ENCODE measurements around the gene NBEAL2. TPM values are rescaled to one million over a fixed set of nuclear protein-coding genes. Genes with fewer than 3 reads are reported as not detected.
A peak's percentile ranks its signal among the peaks of the same experiment; 100 is the strongest.

NBEAL2 gene
- total RNA-seq, 4 donors from 2014 or later: 317 to 865 (median 347) TPM

GRCh38 chr3:46974421-46975171, 4.9 kb upstream of the NBEAL2 start:
- TF ChIP-seq EP300 (IDR thresholded peaks at IDR 0.05): no peak
- 79% methylated on average over 9 of the region's 9 CpGs for WGBS

GRCh38 chr3:46976326-46977190, 2.9 kb upstream of the NBEAL2 start, which contains the start of gene CCDC12:
TSS of gene CCDC12 (minus strand) at chr3:46976745. CDS start at chr3:46976732, 13 bp downstream.
- Histone ChIP-seq H3K4me3 (peak within 1 kb of the TSS; percentile 72), H3K27me3 (no peaks in the 10 kb centered on the region), H3K36me3 (no peaks in the 10 kb centered on the region), H3K27ac (peak within 1 kb of the TSS; percentile 96), H3K4me1 (peaks cover 73% of the 10 kb centered on the region), H3K9me3 (no peaks in the 10 kb centered on the region)
- DNase-seq (ENCODE audit: low spot score in 2 of 2): peak; percentile 98
- 1% methylated on average over 54 of the region's 64 CpGs for WGBS
- TF ChIP-seq EP300 (IDR thresholded peaks at IDR 0.05) (no peak), POLR2AphosphoS5 (IDR thresholded peaks at IDR 0.05) (peak; percentile 29 to 76 (median 48)), POLR2A (IDR thresholded peaks at IDR 0.05) (peak in 1 of 2 donors; percentile 66)

More at GRCh38 chr3:46974421-46975171, 4.9 kb upstream of the NBEAL2 start:
- Histone ChIP-seq H3K27me3 (no peaks in the 10 kb centered on the region), H3K4me3 (peak overlapping the region; percentile 7), H3K27ac (no peak overlapping the region), H3K9me3 (no peaks in the 10 kb centered on the region), H3K36me3 (peaks cover 6% of the 10 kb centered on the region), H3K4me1 (peaks cover 72% of the 10 kb centered on the region)
- peak in 1 of 2 donors; percentile 46 for DNase-seq (ENCODE audit: low spot score in 2 of 2)

- 84% methylated on average over 5 of the region's 5 CpGs for WGBS
- H3K27ac ChIP-seq: no peak overlapping the region
- peaks cover 81% of the 10 kb centered on the region for H3K4me1 ChIP-seq
- no peaks in the 10 kb centered on the region for H3K9me3 ChIP-seq
- no peaks in the 10 kb centered on the region for H3K27me3 ChIP-seq
- no peak overlapping the region for H3K4me3 ChIP-seq
- no peak for TF ChIP-seq CTCF (IDR thresholded peaks at IDR 0.05)
- no peak for TF ChIP-seq POLR2A (IDR thresholded peaks at IDR 0.05)
- no peak for TF ChIP-seq POLR2AphosphoS5 (IDR thresholded peaks at IDR 0.05)
- no peak for TF ChIP-seq EP300 (IDR thresholded peaks at IDR 0.05)
- DNase-seq (ENCODE audit: low spot score in 2 of 2): peak in 1 of 2 donors; percentile 63
- no peaks in the 10 kb centered on the region for H3K36me3 ChIP-seq
Measured at GRCh38 chr3:46977811-46978195, 1.7 kb upstream of the NBEAL2 start.

- 87% methylated on average over 8 of the region's 9 CpGs for WGBS
- H3K4me1 ChIP-seq: peaks cover 83% of the 10 kb centered on the region
- H3K4me3 ChIP-seq: peak overlapping the region; percentile 57
Measured at GRCh38 chr3:46978381-46978780, 1.1 kb upstream of the NBEAL2 start.

GRCh38 chr3:46979958-46980497, 562 bp downstream of the NBEAL2 start:
- peak overlapping the region; percentile 57 for H3K4me3 ChIP-seq
- peak overlapping the region; percentile 93 for H3K27ac ChIP-seq
- peaks cover 77% of the 10 kb centered on the region for H3K4me1 ChIP-seq
- WGBS: 8% methylated on average over 6 of the region's 40 CpGs
- DNase-seq (ENCODE audit: low spot score in 2 of 2): no peak
- H3K9me3 ChIP-seq: no peaks in the 10 kb centered on the region
- no peaks in the 10 kb centered on the region for H3K36me3 ChIP-seq
- no peaks in the 10 kb centered on the region for H3K27me3 ChIP-seq
- TF ChIP-seq CTCF (IDR thresholded peaks at IDR 0.05) (no peak), POLR2A (IDR thresholded peaks at IDR 0.05) (no peak), EP300 (IDR thresholded peaks at IDR 0.05) (no peak), POLR2AphosphoS5 (IDR thresholded peaks at IDR 0.05) (no peak)

More at GRCh38 chr3:46978381-46978780, 1.1 kb upstream of the NBEAL2 start:
- DNase-seq (ENCODE audit: low spot score in 2 of 2): peak in 1 of 2 donors; percentile 63
- no peak for TF ChIP-seq CTCF (IDR thresholded peaks at IDR 0.05)
- TF ChIP-seq POLR2A (IDR thresholded peaks at IDR 0.05): no peak
- no peak for TF ChIP-seq EP300 (IDR thresholded peaks at IDR 0.05)
- no peak for TF ChIP-seq POLR2AphosphoS5 (IDR thresholded peaks at IDR 0.05)
- no peaks in the 10 kb centered on the region for H3K9me3 ChIP-seq
- no peaks in the 10 kb centered on the region for H3K27me3 ChIP-seq
- peak overlapping the region; percentile 93 for H3K27ac ChIP-seq
- H3K36me3 ChIP-seq: no peaks in the 10 kb centered on the region
